Body of pancreas (tissue), 4 donors: ENCODE measurements around the gene MYO3A.

Source experiments
- CTCF ChIP-seq, 7 experiments: fragments of 450-650 bp in 4 of 7; fragments of 200-600 bp in 3 of 7; sonication (generic) in 3 of 7; IDR thresholded peaks; one replicate each; pipeline ENCODE4 v1.5.1; 2016 to 2019; ENCODE audit warnings: antibody characterized with exemption in 7 of 7
- POLR2A ChIP-seq, 3 donors: fragments of 450-650 bp; IDR thresholded peaks; one replicate each; pipeline ENCODE4 v1.6.1; 2016; ENCODE audit warnings: antibody characterized with exemption in 3 of 3, mild to moderate bottlenecking in 2 of 3

DNA sequence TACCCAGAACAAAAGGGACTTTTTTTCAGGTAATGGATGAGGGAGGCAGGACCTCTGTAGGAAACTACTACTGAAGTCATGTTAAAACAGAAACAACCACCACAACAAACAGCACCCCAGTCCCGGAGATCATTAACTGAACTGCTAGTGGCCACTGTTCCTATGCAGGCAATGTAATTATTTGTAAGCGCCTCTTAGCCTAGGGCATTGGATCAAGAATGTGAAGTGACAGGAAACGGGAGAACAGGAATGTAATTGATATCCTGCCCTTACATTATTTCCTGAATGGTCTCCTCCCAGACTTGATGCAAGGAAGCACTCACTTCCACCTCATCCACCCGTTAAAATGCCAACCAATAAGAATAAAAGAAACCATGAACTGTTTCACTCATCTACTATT, 265.8 kb downstream of the MYO3A start:
- TF ChIP-seq CTCF (IDR thresholded peaks at IDR 0.05) (no peak), POLR2A (IDR thresholded peaks at IDR 0.05) (no peak)
